ENCODE data around the gene GFOD1.

Gene GFOD1

GRCh38 chr6:13370623-13371022 lies 116.8 kb downstream of the GFOD1 start:
- H3K4me3 ChIP-seq (ENCODE audit: insufficient read depth, low read depth, low read length), result no peak overlapping the region
- no peaks in the 10 kb centered on the region for H3K27me3 ChIP-seq (ENCODE audit: control insufficient read depth, insufficient read depth, low read length, poor library complexity, severe bottlenecking)
- H3K27ac ChIP-seq (ENCODE audit: insufficient read depth, low read depth, low read length, poor library complexity, severe bottlenecking), result no peak overlapping the region
- H3K36me3 ChIP-seq (ENCODE audit: control insufficient read depth, insufficient read depth, low read length), result no peaks in the 10 kb centered on the region
- 93 to 95% methylated on average over 5 of the region's 5 CpGs for WGBS, 2 experiments
- H3K9me3 ChIP-seq (ENCODE audit: control insufficient read depth, low read length), result no peaks in the 10 kb centered on the region
- H3K4me1 ChIP-seq (ENCODE audit: control insufficient read depth, insufficient read depth, low read length), result peaks cover 38% of the 10 kb centered on the region

- Histone ChIP-seq H3K4me1 (ENCODE audit: control insufficient read depth, insufficient read depth, low read length) (peaks cover 38% of the 10 kb centered on the region), H3K9me3 (ENCODE audit: control insufficient read depth, low read length) (no peaks in the 10 kb centered on the region), H3K27me3 (ENCODE audit: control insufficient read depth, insufficient read depth, low read length, poor library complexity, severe bottlenecking) (no peaks in the 10 kb centered on the region), H3K36me3 (ENCODE audit: control insufficient read depth, insufficient read depth, low read length) (no peaks in the 10 kb centered on the region), H3K27ac (ENCODE audit: insufficient read depth, low read depth, low read length, poor library complexity, severe bottlenecking) (no peak overlapping the region), H3K4me3 (ENCODE audit: insufficient read depth, low read depth, low read length) (no peak overlapping the region)
- 0% methylated on average over 1 of the region's 1 CpG for WGBS, 2 experiments
Observed at GRCh38 chr6:13369591-13369990, 117.8 kb downstream of the GFOD1 start.

GRCh38 chr6:13368731-13369115 lies 118.7 kb downstream of the GFOD1 start:
- no peaks in the 10 kb centered on the region for H3K36me3 ChIP-seq (ENCODE audit: control insufficient read depth, insufficient read depth, low read length)
- H3K27ac ChIP-seq (ENCODE audit: insufficient read depth, low read depth, low read length, poor library complexity, severe bottlenecking), result no peak overlapping the region
- no peak overlapping the region for H3K4me3 ChIP-seq (ENCODE audit: insufficient read depth, low read depth, low read length)
- H3K27me3 ChIP-seq (ENCODE audit: control insufficient read depth, insufficient read depth, low read length, poor library complexity, severe bottlenecking), result no peaks in the 10 kb centered on the region
- H3K9me3 ChIP-seq (ENCODE audit: control insufficient read depth, low read length), result no peaks in the 10 kb centered on the region
- H3K4me1 ChIP-seq (ENCODE audit: control insufficient read depth, insufficient read depth, low read length), result peaks cover 38% of the 10 kb centered on the region

- peak overlapping the region; percentile 65 for H3K27ac ChIP-seq (ENCODE audit: insufficient read depth, low read depth, low read length, poor library complexity, severe bottlenecking)
- no peak overlapping the region for H3K4me3 ChIP-seq (ENCODE audit: insufficient read depth, low read depth, low read length)
- H3K9me3 ChIP-seq (ENCODE audit: control insufficient read depth, low read length), result no peaks in the 10 kb centered on the region
- no peaks in the 10 kb centered on the region for H3K36me3 ChIP-seq (ENCODE audit: control insufficient read depth, insufficient read depth, low read length)
- WGBS, 2 experiments, result 89 to 90% methylated on average over 6 of the region's 7 CpGs
- H3K27me3 ChIP-seq (ENCODE audit: control insufficient read depth, insufficient read depth, low read length, poor library complexity, severe bottlenecking), result no peaks in the 10 kb centered on the region
- H3K4me1 ChIP-seq (ENCODE audit: control insufficient read depth, insufficient read depth, low read length), result peaks cover 38% of the 10 kb centered on the region
Observed at GRCh38 chr6:13368079-13368730, 119.2 kb downstream of the GFOD1 start.

GRCh38 chr6:13367396-13367795 lies 120.0 kb downstream of the GFOD1 start:
- H3K27ac ChIP-seq (ENCODE audit: insufficient read depth, low read depth, low read length, poor library complexity, severe bottlenecking), result peak overlapping the region; percentile 65
- peaks cover 37% of the 10 kb centered on the region for H3K4me1 ChIP-seq (ENCODE audit: control insufficient read depth, insufficient read depth, low read length)
- H3K27me3 ChIP-seq (ENCODE audit: control insufficient read depth, insufficient read depth, low read length, poor library complexity, severe bottlenecking), result no peaks in the 10 kb centered on the region
- WGBS, 2 experiments, result 58 to 65% methylated on average over 3 of the region's 3 CpGs
- no peak overlapping the region for H3K4me3 ChIP-seq (ENCODE audit: insufficient read depth, low read depth, low read length)
- no peaks in the 10 kb centered on the region for H3K36me3 ChIP-seq (ENCODE audit: control insufficient read depth, insufficient read depth, low read length)
- H3K9me3 ChIP-seq (ENCODE audit: control insufficient read depth, low read length), result no peaks in the 10 kb centered on the region

GRCh38 chr6:13365320-13365719 lies 122.1 kb downstream of the GFOD1 start:
- no peaks in the 10 kb centered on the region for H3K27me3 ChIP-seq (ENCODE audit: control insufficient read depth, insufficient read depth, low read length, poor library complexity, severe bottlenecking)
- peaks cover 20% of the 10 kb centered on the region for H3K4me1 ChIP-seq (ENCODE audit: control insufficient read depth, insufficient read depth, low read length)
- no peaks in the 10 kb centered on the region for H3K36me3 ChIP-seq (ENCODE audit: control insufficient read depth, insufficient read depth, low read length)
- 96% methylated on average over 33 to 39 of the region's 39 CpGs for WGBS, 2 experiments
- H3K27ac ChIP-seq (ENCODE audit: insufficient read depth, low read depth, low read length, poor library complexity, severe bottlenecking), result no peak overlapping the region
- H3K9me3 ChIP-seq (ENCODE audit: control insufficient read depth, low read length), result no peaks in the 10 kb centered on the region
- H3K4me3 ChIP-seq (ENCODE audit: insufficient read depth, low read depth, low read length), result no peak overlapping the region

GRCh38 chr6:13364842-13365241 lies 122.6 kb downstream of the GFOD1 start:
- Histone ChIP-seq H3K36me3 (ENCODE audit: control insufficient read depth, insufficient read depth, low read length) (no peaks in the 10 kb centered on the region), H3K9me3 (ENCODE audit: control insufficient read depth, low read length) (no peaks in the 10 kb centered on the region), H3K27ac (ENCODE audit: insufficient read depth, low read depth, low read length, poor library complexity, severe bottlenecking) (no peak overlapping the region), H3K27me3 (ENCODE audit: control insufficient read depth, insufficient read depth, low read length, poor library complexity, severe bottlenecking) (no peaks in the 10 kb centered on the region), H3K4me1 (ENCODE audit: control insufficient read depth, insufficient read depth, low read length) (peaks cover 17% of the 10 kb centered on the region), H3K4me3 (ENCODE audit: insufficient read depth, low read depth, low read length) (no peak overlapping the region)
- WGBS, 2 experiments, result 97 to 98% methylated on average over 34 of the region's 34 CpGs

GRCh38 chr6:13362412-13362811 lies 125.0 kb downstream of the GFOD1 start:
- peaks cover 17% of the 10 kb centered on the region for H3K4me1 ChIP-seq (ENCODE audit: control insufficient read depth, insufficient read depth, low read length)
- no peak overlapping the region for H3K4me3 ChIP-seq (ENCODE audit: insufficient read depth, low read depth, low read length)
- H3K27ac ChIP-seq (ENCODE audit: insufficient read depth, low read depth, low read length, poor library complexity, severe bottlenecking), result no peak overlapping the region
- 87 to 90% methylated on average over 5 of the region's 5 CpGs for WGBS, 2 experiments
- no peaks in the 10 kb centered on the region for H3K27me3 ChIP-seq (ENCODE audit: control insufficient read depth, insufficient read depth, low read length, poor library complexity, severe bottlenecking)
- no peaks in the 10 kb centered on the region for H3K9me3 ChIP-seq (ENCODE audit: control insufficient read depth, low read length)
- no peaks in the 10 kb centered on the region for H3K36me3 ChIP-seq (ENCODE audit: control insufficient read depth, insufficient read depth, low read length)

GRCh38 chr6:13360671-13361540 lies 126.5 kb downstream of the GFOD1 start:
- no peak overlapping the region for H3K4me3 ChIP-seq (ENCODE audit: insufficient read depth, low read depth, low read length)

GRCh38 chr6:13359287-13359686 lies 128.1 kb downstream of the GFOD1 start:
- no peak overlapping the region for H3K27ac ChIP-seq (ENCODE audit: insufficient read depth, low read depth, low read length, poor library complexity, severe bottlenecking)
- 92 to 95% methylated on average over 6 of the region's 6 CpGs for WGBS, 2 experiments
- no peak overlapping the region for H3K4me3 ChIP-seq (ENCODE audit: insufficient read depth, low read depth, low read length)
- no peaks in the 10 kb centered on the region for H3K27me3 ChIP-seq (ENCODE audit: control insufficient read depth, insufficient read depth, low read length, poor library complexity, severe bottlenecking)
- H3K9me3 ChIP-seq (ENCODE audit: control insufficient read depth, low read length), result no peaks in the 10 kb centered on the region
- peaks cover 19% of the 10 kb centered on the region for H3K4me1 ChIP-seq (ENCODE audit: control insufficient read depth, insufficient read depth, low read length)
- H3K36me3 ChIP-seq (ENCODE audit: control insufficient read depth, insufficient read depth, low read length), result no peaks in the 10 kb centered on the region

More at GRCh38 chr6:13360671-13361540, 126.5 kb downstream of the GFOD1 start:
- WGBS, 2 experiments, result 94 to 95% methylated on average over 6 of the region's 6 CpGs
- Histone ChIP-seq H3K4me1 (ENCODE audit: control insufficient read depth, insufficient read depth, low read length) (peaks cover 14% of the 10 kb centered on the region), H3K27me3 (ENCODE audit: control insufficient read depth, insufficient read depth, low read length, poor library complexity, severe bottlenecking) (no peaks in the 10 kb centered on the region), H3K9me3 (ENCODE audit: control insufficient read depth, low read length) (no peaks in the 10 kb centered on the region), H3K27ac (ENCODE audit: insufficient read depth, low read depth, low read length, poor library complexity, severe bottlenecking) (no peak overlapping the region), H3K36me3 (ENCODE audit: control insufficient read depth, insufficient read depth, low read length) (no peaks in the 10 kb centered on the region)
